ENCODE data around the gene FGR.

Gene FGR

DNA sequence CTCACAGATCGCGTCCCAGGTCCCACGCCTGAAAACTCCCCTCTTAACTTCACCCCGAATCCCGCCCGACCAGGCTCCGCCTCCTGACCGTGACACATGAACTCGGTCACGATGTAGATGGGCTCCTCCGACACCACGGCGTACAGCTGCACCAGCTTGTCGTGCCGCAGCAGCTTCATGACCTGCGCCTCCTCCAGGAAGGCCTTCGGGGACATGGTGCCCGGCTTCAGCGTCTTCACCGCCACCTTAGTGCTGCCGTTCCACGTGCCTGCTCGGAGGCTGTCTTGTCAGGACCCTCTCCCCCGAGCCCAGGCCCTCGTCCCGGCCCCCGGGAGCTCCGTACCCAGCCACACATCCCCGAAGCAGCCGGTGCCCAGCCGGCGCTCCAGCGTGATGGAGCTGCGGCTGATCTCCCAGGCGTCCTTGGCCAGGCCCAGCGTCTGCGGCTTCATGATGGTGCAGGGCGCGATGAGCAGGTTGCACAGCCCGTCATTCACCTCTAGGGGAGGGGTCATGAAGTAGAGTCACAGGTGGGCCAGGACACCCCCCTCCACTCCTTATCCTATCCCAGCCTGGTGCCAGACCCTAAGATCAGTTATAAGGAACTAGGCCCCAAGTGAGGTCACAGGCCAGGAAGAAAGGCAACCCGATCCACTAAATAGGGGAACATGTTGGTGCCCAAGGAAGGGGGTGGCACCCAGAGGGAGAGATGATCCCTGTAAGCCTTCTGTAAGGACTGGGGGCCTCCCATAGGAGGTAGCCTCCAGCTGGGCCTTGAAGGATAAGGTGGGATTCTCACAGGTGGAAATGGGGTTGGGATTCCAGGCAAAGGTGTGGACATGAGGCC lies 19.4 kb downstream of the FGR start:
- no peak for DNase-seq

- no peak for DNase-seq
These were observed 20.2 kb downstream of the FGR start for GRCh38 chr1:27614625-27615344.

GRCh38 chr1:27614043-27614624 lies 20.9 kb downstream of the FGR start:
- no peak for DNase-seq

DNA sequence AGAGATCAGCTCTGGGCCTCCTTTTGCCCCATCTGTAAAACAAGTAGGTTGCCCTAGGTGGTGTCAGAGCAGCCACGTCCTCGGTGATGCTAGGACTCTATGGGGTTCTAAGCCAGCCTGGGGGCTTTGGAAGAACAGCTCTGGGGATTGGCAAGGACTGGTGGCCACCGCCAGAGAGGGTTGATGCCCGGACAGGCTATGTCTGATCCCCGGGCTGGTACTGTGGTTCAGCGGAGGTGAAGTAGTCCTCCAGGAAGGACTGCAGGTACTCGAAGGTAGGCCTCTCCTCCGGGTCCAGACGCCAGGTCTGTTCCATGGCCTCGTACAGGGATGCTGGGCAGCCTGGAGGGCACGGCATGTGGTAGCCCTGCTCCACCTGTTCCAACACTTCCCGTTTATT lies 22.3 kb downstream of the FGR start:
- DNase-seq, result no peak

- no peak for DNase-seq
These were observed 23.5 kb downstream of the FGR start for GRCh38 chr1:27611450-27611849.

- peak; percentile 48 for DNase-seq
These were observed 25.3 kb downstream of the FGR start for GRCh38 chr1:27609618-27610240.

GRCh38 chr1:27609210-27609555 lies 25.8 kb downstream of the FGR start:
- no peak for DNase-seq

DNA sequence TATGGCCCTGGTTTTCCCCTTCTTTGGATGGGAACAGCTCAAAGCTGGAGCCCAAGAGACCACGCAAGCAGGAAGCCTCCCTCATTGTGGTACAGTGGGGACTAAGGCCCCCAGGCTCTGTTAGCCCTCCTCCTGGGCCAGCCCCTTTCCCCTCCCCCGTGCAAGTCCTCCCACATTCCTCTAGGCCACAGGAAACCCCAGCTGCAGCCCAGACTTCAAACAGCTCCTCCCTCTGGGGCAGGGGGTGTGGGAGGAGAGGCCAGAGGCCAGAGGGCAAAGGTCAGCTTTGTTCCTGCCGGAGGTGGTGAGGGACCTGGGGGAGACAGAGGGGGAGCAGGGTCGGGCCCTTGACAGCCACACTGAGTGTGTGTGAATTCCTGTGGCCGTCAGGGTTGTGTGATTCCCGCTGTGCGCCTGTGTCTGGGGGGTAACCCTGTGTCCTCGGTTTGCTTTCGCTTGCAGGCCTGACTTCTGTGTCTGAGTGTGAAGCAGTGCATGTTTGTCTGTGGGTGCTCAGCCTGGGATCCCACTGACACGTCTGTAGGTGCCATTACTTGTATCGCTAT lies 27.7 kb downstream of the FGR start:
- no peak for DNase-seq

- DNase-seq, result no peak
These were observed 28.2 kb downstream of the FGR start for GRCh38 chr1:27606708-27607238.

DNA sequence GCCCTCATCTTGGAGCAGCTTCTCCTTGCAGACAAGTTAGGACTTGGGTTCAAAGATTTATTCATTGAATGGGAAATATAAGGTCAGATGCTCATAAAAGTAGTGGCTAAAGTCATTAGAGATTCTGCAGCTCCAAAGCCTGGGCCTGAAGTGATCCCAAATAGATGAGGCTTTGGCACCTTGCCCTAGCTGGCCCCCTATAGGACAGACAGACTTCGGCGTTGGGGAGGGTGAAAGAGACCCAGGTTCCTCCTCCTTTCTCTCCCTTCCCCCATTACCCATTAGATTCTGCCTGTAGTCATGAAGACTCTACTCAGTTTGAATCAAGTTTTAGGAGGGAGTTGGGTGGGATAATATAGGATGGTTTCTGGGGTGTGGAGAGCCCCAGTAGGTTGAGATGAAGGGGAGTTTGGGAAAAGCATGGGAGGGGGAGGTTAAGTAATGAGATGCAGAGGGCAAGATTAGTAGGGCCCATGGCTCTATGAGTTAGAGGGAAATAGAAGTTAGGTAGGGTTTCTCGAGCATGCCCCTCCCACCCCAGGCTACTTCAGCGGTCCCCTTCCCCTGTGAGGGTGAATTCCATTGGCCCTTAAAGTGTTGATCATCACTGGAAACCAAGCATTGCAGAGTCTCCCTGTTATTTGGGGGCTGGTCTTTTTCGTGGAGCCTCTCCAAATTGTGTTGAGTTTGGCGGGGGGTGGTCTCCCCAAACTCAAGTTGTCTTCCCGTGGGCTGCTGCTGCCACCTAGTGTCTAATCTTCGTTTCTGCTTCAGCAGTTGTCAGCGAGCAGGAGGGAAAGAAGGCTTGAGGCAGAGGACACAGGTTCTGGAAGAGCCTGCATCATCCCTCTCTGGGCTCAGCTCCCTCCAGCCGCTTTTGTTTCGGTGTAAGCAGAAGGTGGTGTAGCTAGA lies 28.9 kb downstream of the FGR start:
- DNase-seq, result peak; percentile 55

GRCh38 chr1:27605300-27605766 lies 29.7 kb downstream of the FGR start:
- no peak for DNase-seq

DNA sequence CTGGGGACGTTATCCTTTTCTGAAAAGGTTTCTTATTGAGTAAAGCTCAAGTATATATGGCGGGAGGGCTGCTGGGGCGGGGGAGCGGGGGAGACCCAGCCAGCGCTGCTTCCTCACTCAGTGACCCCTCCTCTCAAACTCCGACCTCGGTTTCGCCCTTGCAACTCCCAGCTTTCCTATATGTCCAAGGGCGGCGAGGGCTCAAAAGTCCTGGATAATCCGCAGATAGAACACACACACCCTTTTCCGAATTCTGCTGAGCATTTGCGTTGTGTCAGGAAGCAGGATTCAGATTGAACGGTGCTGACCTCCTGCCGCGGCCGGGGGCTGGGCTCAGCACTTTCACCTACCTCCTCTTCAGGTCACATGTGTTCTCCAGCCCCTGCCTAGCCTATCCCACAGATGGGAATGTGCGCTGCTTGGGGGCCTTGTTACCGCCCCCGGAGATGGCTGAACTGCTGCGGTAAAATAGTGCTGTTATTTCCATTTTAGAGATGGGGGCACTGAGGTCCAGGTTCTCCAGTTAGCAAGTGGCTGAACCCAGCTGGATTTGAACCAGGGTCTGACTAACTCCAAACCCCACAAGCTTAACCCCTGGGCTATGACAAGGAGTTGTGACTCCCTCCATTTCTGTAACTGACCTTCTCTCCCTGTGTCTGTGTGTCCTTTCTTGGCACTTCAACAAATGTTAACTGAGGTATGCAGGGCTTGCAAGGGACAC lies 30.2 kb downstream of the FGR start:
- DNase-seq, result no peak

GRCh38 chr1:27603681-27604578 lies 31.1 kb downstream of the FGR start, which contains the start of gene AHDC1:
TSS of gene AHDC1 (minus strand) at chr1:27604144. CDS start at chr1:27552115, 52,029 bp downstream.
- DNase-seq, result peak; percentile 87

DNA sequence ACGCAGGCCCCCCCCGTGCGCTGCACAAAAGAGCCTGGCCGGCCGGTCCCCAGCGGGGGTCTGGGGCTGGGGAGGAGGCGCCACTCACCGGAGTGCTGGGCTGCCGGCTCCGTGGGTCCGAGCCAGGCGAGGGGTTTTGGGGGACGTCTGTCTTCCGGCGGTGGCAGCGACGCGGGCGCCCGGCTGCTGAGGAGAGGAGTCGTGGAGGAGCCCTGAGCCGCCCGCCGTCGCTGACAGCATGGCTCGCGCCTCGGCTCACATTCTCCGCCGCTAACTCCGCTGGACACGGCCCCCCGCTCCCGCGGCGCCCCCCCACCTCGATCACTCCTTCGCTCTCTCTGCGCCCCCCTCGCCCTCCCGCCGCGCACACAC lies 31.7 kb downstream of the FGR start:
- no peak for DNase-seq

GRCh38 chr1:27602462-27603308 lies 32.3 kb downstream of the FGR start:
- DNase-seq, result no peak

DNA sequence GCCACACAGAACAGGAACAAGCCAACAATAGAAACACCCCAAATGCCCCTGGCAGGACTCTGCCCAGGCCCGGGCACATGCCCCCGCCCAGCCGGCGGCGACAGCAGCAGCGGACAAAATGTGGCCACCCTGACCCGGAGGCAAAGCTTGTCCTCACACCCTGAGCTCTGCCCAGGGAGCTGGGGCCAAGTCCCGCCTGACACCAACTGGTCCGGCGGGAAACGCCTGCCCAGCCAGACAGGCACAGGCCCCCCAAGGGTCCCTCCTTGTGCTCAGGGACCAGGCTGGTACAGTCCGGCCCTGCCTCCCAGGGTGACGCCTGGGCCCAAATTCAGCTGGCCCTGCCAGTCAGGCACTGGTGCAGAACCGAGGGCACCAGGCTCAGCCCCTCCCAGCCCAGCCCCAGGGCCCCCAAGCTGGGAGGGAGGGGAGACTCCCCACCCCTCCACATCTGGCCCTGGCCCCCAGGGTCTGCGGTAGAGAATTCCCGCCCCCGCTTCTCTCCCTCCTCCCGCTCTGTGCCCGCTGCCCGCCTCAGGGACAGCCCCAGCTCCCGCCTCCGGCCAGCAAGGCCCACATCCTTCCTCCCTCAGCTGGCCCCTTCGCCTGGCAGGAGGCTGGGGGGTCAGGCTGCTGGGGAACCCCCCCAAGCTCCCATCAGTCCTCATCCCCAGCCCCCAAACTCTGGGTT lies 33.1 kb downstream of the FGR start:
- DNase-seq, result no peak

- DNase-seq, result no peak
These were observed 33.6 kb downstream of the FGR start for GRCh38 chr1:27601321-27601770.

Data from CD4-positive, alpha-beta T cell treated with Interleukin-4 for 4 hours (primary cell).